Measurements from ENCODE around the gene MYH10.

Gene MYH10

GRCh38 chr17:8558144-8558543 is 72.4 kb downstream of the MYH10 start:
- TF ChIP-seq EZH2 (IDR thresholded peaks at IDR 0.05; ENCODE audit: borderline replicate concordance, low read depth, low read length, severe bottlenecking) (no peak), CTCF (IDR thresholded peaks at IDR 0.05; ENCODE audit: borderline replicate concordance, extremely low read depth, low read length, poor library complexity, severe bottlenecking) (no peak)
- H3K27me3 ChIP-seq (ENCODE audit: insufficient read depth, low read length, poor library complexity) = no peaks in the 10 kb centered on the region
- no peaks in the 10 kb centered on the region for H3K9me3 ChIP-seq (ENCODE audit: insufficient read depth, low read length, severe bottlenecking)
- no peak for ATAC-seq (ENCODE audit: insufficient read depth, low read depth)
- no peaks in the 10 kb centered on the region for H4K20me1 ChIP-seq (ENCODE audit: insufficient read depth, low read length)
- H3K27ac ChIP-seq (ENCODE audit: low read length) = no peak overlapping the region
- peaks cover 51% of the 10 kb centered on the region for H3K36me3 ChIP-seq (ENCODE audit: insufficient read depth, low read length)
- no peak overlapping the region for H3K4me3 ChIP-seq (ENCODE audit: low read depth in 1 of 2, low read length in 2 of 2)
- no peaks in the 10 kb centered on the region for H3K79me2 ChIP-seq (ENCODE audit: insufficient read depth, low read length)
- no peak overlapping the region for H2AFZ ChIP-seq (ENCODE audit: low read depth, low read length)
- H3K4me1 ChIP-seq (ENCODE audit: insufficient read depth, low read length) = no peaks in the 10 kb centered on the region
- no peak for DNase-seq
- no peak overlapping the region for H3K4me2 ChIP-seq (ENCODE audit: insufficient read depth, low read length)
- no peak overlapping the region for H3K9ac ChIP-seq (ENCODE audit: low read depth, low read length)

GRCh38 chr17:8557176-8557806 is 73.2 kb downstream of the MYH10 start:
- no peaks in the 10 kb centered on the region for H4K20me1 ChIP-seq (ENCODE audit: insufficient read depth, low read length)
- H3K4me3 ChIP-seq (ENCODE audit: low read depth in 1 of 2, low read length in 2 of 2) = no peak overlapping the region
- H3K36me3 ChIP-seq (ENCODE audit: insufficient read depth, low read length) = peaks cover 53% of the 10 kb centered on the region
- no peak overlapping the region for H3K4me2 ChIP-seq (ENCODE audit: insufficient read depth, low read length)
- H3K79me2 ChIP-seq (ENCODE audit: insufficient read depth, low read length) = no peaks in the 10 kb centered on the region
- H3K9ac ChIP-seq (ENCODE audit: low read depth, low read length) = no peak overlapping the region
- no peaks in the 10 kb centered on the region for H3K9me3 ChIP-seq (ENCODE audit: insufficient read depth, low read length, severe bottlenecking)
- H3K27ac ChIP-seq (ENCODE audit: low read length) = no peak overlapping the region
- ATAC-seq (ENCODE audit: insufficient read depth, low read depth) = no peak
- no peaks in the 10 kb centered on the region for H3K27me3 ChIP-seq (ENCODE audit: insufficient read depth, low read length, poor library complexity)
- no peak overlapping the region for H2AFZ ChIP-seq (ENCODE audit: low read depth, low read length)
- no peak for DNase-seq
- no peak for TF ChIP-seq CTCF (IDR thresholded peaks at IDR 0.05; ENCODE audit: borderline replicate concordance, extremely low read depth, low read length, poor library complexity, severe bottlenecking)
- TF ChIP-seq EZH2 (IDR thresholded peaks at IDR 0.05; ENCODE audit: borderline replicate concordance, low read depth, low read length, severe bottlenecking) = no peak
- H3K4me1 ChIP-seq (ENCODE audit: insufficient read depth, low read length) = no peaks in the 10 kb centered on the region

GRCh38 chr17:8556074-8556473 is 74.5 kb downstream of the MYH10 start:
- TF ChIP-seq EZH2 (IDR thresholded peaks at IDR 0.05; ENCODE audit: borderline replicate concordance, low read depth, low read length, severe bottlenecking) (no peak), CTCF (IDR thresholded peaks at IDR 0.05; ENCODE audit: borderline replicate concordance, extremely low read depth, low read length, poor library complexity, severe bottlenecking) (no peak)
- H3K27ac ChIP-seq (ENCODE audit: low read length) = no peak overlapping the region
- H3K4me2 ChIP-seq (ENCODE audit: insufficient read depth, low read length) = no peak overlapping the region
- H3K9ac ChIP-seq (ENCODE audit: low read depth, low read length) = no peak overlapping the region
- DNase-seq (no peak), ATAC-seq (ENCODE audit: insufficient read depth, low read depth) (no peak)
- no peak overlapping the region for H2AFZ ChIP-seq (ENCODE audit: low read depth, low read length)
- no peaks in the 10 kb centered on the region for H3K9me3 ChIP-seq (ENCODE audit: insufficient read depth, low read length, severe bottlenecking)
- H4K20me1 ChIP-seq (ENCODE audit: insufficient read depth, low read length) = no peaks in the 10 kb centered on the region
- H3K4me3 ChIP-seq (ENCODE audit: low read depth in 1 of 2, low read length in 2 of 2) = no peak overlapping the region
- no peaks in the 10 kb centered on the region for H3K79me2 ChIP-seq (ENCODE audit: insufficient read depth, low read length)
- H3K36me3 ChIP-seq (ENCODE audit: insufficient read depth, low read length) = peaks cover 54% of the 10 kb centered on the region
- H3K27me3 ChIP-seq (ENCODE audit: insufficient read depth, low read length, poor library complexity) = no peaks in the 10 kb centered on the region
- H3K4me1 ChIP-seq (ENCODE audit: insufficient read depth, low read length) = no peaks in the 10 kb centered on the region

All from DND-41 (cell line).